Large intestine (tissue), 3 donors: ENCODE measurements around the gene ASPM. TPM values are rescaled to one million over a fixed set of nuclear protein-coding genes. Genes with fewer than 3 reads are reported as not detected.

Source experiments
- DNase-seq, 2 donors: peaks; one replicate each; pipeline versions ENCODE4 v3.0.0 to v3.0.0-alpha.2; 2013
- H3K27ac ChIP-seq: one replicate; pipeline ENCODE4 v1.5.1; 2013; ENCODE audit warnings: low read length
- H3K27me3 ChIP-seq: 2 replicates; pipeline ENCODE4 v1.6.1; 2013; ENCODE audit warnings: low read length; ENCODE audit not compliant: control insufficient read depth, insufficient read depth
- H3K36me3 ChIP-seq: 2 replicates; pipeline ENCODE4 v1.6.1; 2013; ENCODE audit warnings: low read length; ENCODE audit not compliant: control insufficient read depth, insufficient read depth
- H3K4me1 ChIP-seq: one replicate; pipeline ENCODE4 v1.6.1; 2013; ENCODE audit warnings: low read length; ENCODE audit not compliant: control insufficient read depth, insufficient read depth
- H3K4me3 ChIP-seq: one replicate; pipeline ENCODE4 v1.5.1; 2013; ENCODE audit warnings: low read length
- H3K9me3 ChIP-seq: one replicate; pipeline ENCODE4 v1.6.1; 2013; ENCODE audit warnings: mild to moderate bottlenecking, low read depth, low read length, moderate library complexity; ENCODE audit not compliant: control insufficient read depth
- WGBS: methylation state at CpG from one replicate; pipeline ENCODE4 v1.1.5; 2013; ENCODE audit warnings: low lambda C conversion rate; ENCODE audit not compliant: insufficient coverage; 5-methylcytosine and 5-hydroxymethylcytosine counted together
- polyA plus RNA-seq: library from polyadenylated mRNA; unstranded; fragments of 120-200 nt; gene quantifications from one replicate; pipeline ENCODE4 v1.2.1, GENCODE V29; 2013

The ASPM gene
- polyA plus RNA-seq, 1 donor: 10.0 TPM

- H3K4me3 ChIP-seq: peak overlapping the region; percentile 87
- H3K36me3 ChIP-seq: no peaks in the 10 kb centered on the region
- H3K9me3 ChIP-seq: no peaks in the 10 kb centered on the region
- no peak for DNase-seq
- H3K27ac ChIP-seq: no peak overlapping the region
- H3K4me1 ChIP-seq: peaks cover 2% of the 10 kb centered on the region
- WGBS: 35% methylated on average over 4 of the region's 5 CpGs
- no peaks in the 10 kb centered on the region for H3K27me3 ChIP-seq
Measured at GRCh38 chr1:197144570-197145325, 1.7 kb downstream of the ASPM start.

- H3K4me3 ChIP-seq: no peak overlapping the region
- H3K4me1 ChIP-seq: peaks cover 2% of the 10 kb centered on the region
- no peaks in the 10 kb centered on the region for H3K9me3 ChIP-seq
- no peaks in the 10 kb centered on the region for H3K27me3 ChIP-seq
- peaks cover 2% of the 10 kb centered on the region for H3K36me3 ChIP-seq
- no peak for DNase-seq
- WGBS: 100% methylated on average over 1 of the region's 5 CpGs
- H3K27ac ChIP-seq: no peak overlapping the region
Measured at GRCh38 chr1:197143276-197143675, 3.2 kb downstream of the ASPM start.

DNA sequence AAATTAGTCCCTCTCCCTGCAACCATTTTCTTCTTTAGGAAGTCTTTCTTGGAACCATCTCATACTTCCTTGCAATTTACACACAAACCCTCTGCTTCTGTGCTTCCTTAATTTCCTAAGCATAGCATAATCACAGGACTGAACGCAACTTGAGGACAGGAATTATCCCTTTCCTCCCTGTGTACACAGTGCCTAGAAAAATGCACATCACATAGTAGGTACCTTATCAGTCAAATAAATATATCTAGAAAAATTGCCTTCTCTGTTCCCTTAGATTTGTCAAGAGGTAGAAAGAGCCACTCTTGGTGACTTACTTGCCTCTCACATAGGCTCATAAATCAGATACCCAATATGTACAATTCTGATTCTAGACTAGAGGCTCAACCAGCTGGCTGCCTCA, 4.9 kb downstream of the ASPM start:
- Histone ChIP-seq H3K9me3 (no peaks in the 10 kb centered on the region), H3K27me3 (no peaks in the 10 kb centered on the region), H3K4me3 (no peak overlapping the region), H3K27ac (no peak overlapping the region), H3K36me3 (peaks cover 3% of the 10 kb centered on the region), H3K4me1 (peaks cover 2% of the 10 kb centered on the region)
- no CpG with 5 or more reads among the region's 1 CpG for WGBS
- DNase-seq: no peak

GRCh38 chr1:197140121-197140520, 6.3 kb downstream of the ASPM start:
- no peaks in the 10 kb centered on the region for H3K9me3 ChIP-seq
- H3K36me3 ChIP-seq: peaks cover 3% of the 10 kb centered on the region
- no peaks in the 10 kb centered on the region for H3K27me3 ChIP-seq
- no peak overlapping the region for H3K27ac ChIP-seq
- DNase-seq: no peak
- 79% methylated on average over 2 of the region's 2 CpGs for WGBS
- no peak overlapping the region for H3K4me3 ChIP-seq
- peaks cover 2% of the 10 kb centered on the region for H3K4me1 ChIP-seq

DNA sequence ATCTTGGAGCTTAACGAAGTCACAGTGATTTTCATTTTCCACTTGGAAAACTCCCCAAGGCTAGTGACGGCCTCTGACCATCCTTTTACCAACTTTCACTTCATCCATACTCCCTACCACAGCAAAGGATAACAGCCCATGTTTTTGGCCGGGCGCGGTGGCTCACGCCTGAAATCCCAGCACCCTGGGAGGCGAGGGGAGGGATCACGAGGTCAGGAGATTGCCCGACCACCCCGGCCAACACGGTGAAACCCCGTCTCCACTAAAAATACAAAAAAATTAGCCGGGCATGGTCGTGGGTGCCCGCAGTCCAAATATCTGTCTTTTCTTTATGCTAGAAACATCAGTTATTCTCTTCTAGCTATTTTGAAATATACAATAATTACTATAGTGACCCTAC, 7.3 kb downstream of the ASPM start:
- Histone ChIP-seq H3K27me3 (no peaks in the 10 kb centered on the region), H3K4me1 (no peaks in the 10 kb centered on the region), H3K9me3 (no peaks in the 10 kb centered on the region), H3K27ac (no peak overlapping the region), H3K4me3 (no peak overlapping the region), H3K36me3 (peaks cover 3% of the 10 kb centered on the region)
- 97% methylated on average over 4 of the region's 15 CpGs for WGBS
- no peak for DNase-seq

GRCh38 chr1:197137322-197137721, 9.1 kb downstream of the ASPM start:
- Histone ChIP-seq H3K36me3 (peaks cover 3% of the 10 kb centered on the region), H3K4me3 (no peak overlapping the region), H3K9me3 (no peaks in the 10 kb centered on the region), H3K4me1 (no peaks in the 10 kb centered on the region), H3K27ac (no peak overlapping the region), H3K27me3 (no peaks in the 10 kb centered on the region)
- no peak for DNase-seq
- WGBS: 100% methylated on average over 1 of the region's 7 CpGs

GRCh38 chr1:197130677-197131304, 15.7 kb downstream of the ASPM start:
- H3K4me1 ChIP-seq: no peaks in the 10 kb centered on the region
- no peaks in the 10 kb centered on the region for H3K27me3 ChIP-seq
- DNase-seq: no peak
- H3K9me3 ChIP-seq: no peaks in the 10 kb centered on the region
- H3K27ac ChIP-seq: no peak overlapping the region
- H3K36me3 ChIP-seq: peaks cover 2% of the 10 kb centered on the region
- 86% methylated on average over 1 of the region's 2 CpGs for WGBS
- no peak overlapping the region for H3K4me3 ChIP-seq

GRCh38 chr1:197129698-197130097, 16.8 kb downstream of the ASPM start:
- Histone ChIP-seq H3K36me3 (peaks cover 2% of the 10 kb centered on the region), H3K4me3 (no peak overlapping the region), H3K27me3 (no peaks in the 10 kb centered on the region), H3K4me1 (no peaks in the 10 kb centered on the region), H3K27ac (no peak overlapping the region), H3K9me3 (no peaks in the 10 kb centered on the region)
- DNase-seq: no peak
- WGBS: 79% methylated on average over 2 of the region's 2 CpGs

DNA sequence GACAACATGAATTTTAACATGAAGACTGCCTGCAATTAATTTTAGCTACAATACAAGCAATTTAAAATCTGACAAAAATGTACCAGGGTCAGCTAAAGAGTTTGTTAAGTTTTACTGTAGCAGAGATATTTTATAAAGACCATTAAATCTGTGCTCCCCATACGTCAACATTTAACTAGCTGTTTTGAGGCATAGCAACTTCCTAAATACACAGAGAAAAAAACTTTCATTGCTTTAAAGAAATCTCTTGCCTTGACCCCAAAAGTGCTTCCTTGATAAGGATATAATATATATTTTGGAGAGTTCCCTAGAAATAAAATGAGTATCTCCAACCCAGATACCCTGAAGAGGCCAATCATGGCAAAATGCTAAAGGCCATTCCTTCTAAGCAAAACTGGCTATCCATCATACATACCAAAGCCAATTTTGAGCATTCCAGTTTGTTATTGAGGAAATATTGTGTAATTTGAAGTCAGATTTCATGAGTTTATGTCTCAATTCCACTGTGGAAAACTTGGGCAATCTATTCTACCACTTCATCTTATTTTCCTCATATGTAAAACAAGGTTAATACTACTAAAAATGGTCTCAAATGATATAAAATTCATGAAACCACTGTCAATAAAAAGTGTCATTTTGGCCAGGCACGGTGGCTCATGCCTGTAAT, 19.1 kb downstream of the ASPM start:
- no peaks in the 10 kb centered on the region for H3K27me3 ChIP-seq

DNA sequence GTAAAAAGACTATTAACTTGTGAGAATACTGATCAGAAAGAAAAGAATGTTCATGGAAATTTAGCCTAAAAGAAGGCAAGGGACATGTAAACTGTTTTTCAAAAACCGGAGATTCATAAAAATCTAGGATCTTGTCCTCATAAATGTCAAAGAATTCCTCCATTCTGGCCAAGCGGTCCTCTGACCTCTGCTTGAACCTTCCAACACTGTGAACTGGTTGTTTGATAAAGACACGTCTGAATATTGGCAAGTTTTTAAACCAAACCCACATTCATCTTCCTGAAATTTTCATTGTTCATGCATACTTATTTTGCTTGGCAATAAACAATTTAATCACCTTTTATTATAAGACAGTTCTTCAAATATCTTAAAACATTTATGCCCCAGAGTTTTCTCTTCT, 19.8 kb downstream of the ASPM start:
- WGBS: no CpG with 5 or more reads among the region's 3 CpGs
- H3K27me3 ChIP-seq: no peaks in the 10 kb centered on the region
- H3K4me3 ChIP-seq: no peak overlapping the region
- H3K4me1 ChIP-seq: no peaks in the 10 kb centered on the region
- H3K36me3 ChIP-seq: peaks cover 4% of the 10 kb centered on the region
- H3K9me3 ChIP-seq: no peaks in the 10 kb centered on the region
- H3K27ac ChIP-seq: no peak overlapping the region
- DNase-seq: no peak

More for the DNA sequence above, 19.1 kb downstream of the ASPM start:
- Histone ChIP-seq H3K4me3 (no peak overlapping the region), H3K36me3 (peaks cover 4% of the 10 kb centered on the region), H3K4me1 (no peaks in the 10 kb centered on the region), H3K27ac (no peak overlapping the region), H3K9me3 (no peaks in the 10 kb centered on the region)
- no peak for DNase-seq
- no CpG with 5 or more reads among the region's 2 CpGs for WGBS
